ENCODE measurements around the gene REL.
A peak's percentile ranks its signal among the peaks of the same experiment; 100 is the strongest.
"Not testable (repeated sequence)": the region's sequence is repeated elsewhere in the genome, so short reads cannot be mapped to it uniquely, and the experiment has no call there.

The REL gene

GRCh38 chr2:60881047-60881932, at the start of gene REL:
REL (plus strand) TSS chr2:60881574; CDS start chr2:60881841, 267 bp downstream.
- DNase-seq (ENCODE audit: low read depth): peak; percentile 91

- no peak for DNase-seq (ENCODE audit: low read depth)
Measured at GRCh38 chr2:60831921-60832320, 49.5 kb upstream of the REL start.

- no peak for DNase-seq (ENCODE audit: low read depth)
Measured at GRCh38 chr2:60832621-60833020, 48.8 kb upstream of the REL start.

GRCh38 chr2:60834270-60834717, 47.1 kb upstream of the REL start:
- DNase-seq (ENCODE audit: low read depth): no peak

GRCh38 chr2:60836491-60836890, 44.9 kb upstream of the REL start:
- no peak for DNase-seq (ENCODE audit: low read depth)

GRCh38 chr2:60837123-60837522, 44.3 kb upstream of the REL start:
- no peak for DNase-seq (ENCODE audit: low read depth)

- no peak for DNase-seq (ENCODE audit: low read depth)
Measured at GRCh38 chr2:60838481-60838880, 42.9 kb upstream of the REL start.

- no peak for DNase-seq (ENCODE audit: low read depth)
Measured at GRCh38 chr2:60839126-60839813, 42.1 kb upstream of the REL start.

GRCh38 chr2:60840880-60841279, 40.5 kb upstream of the REL start:
- no peak for DNase-seq (ENCODE audit: low read depth)

GRCh38 chr2:60843006-60843405, 38.4 kb upstream of the REL start:
- no peak for DNase-seq (ENCODE audit: low read depth)

GRCh38 chr2:60844105-60844504, 37.3 kb upstream of the REL start:
- no peak for DNase-seq (ENCODE audit: low read depth)

- DNase-seq (ENCODE audit: low read depth): no peak
Measured at GRCh38 chr2:60847854-60848253, 33.5 kb upstream of the REL start.

- no peak for DNase-seq (ENCODE audit: low read depth)
Measured at GRCh38 chr2:60849187-60849586, 32.2 kb upstream of the REL start.

- no peak for DNase-seq (ENCODE audit: low read depth)
Measured at GRCh38 chr2:60852282-60852860, 29.0 kb upstream of the REL start.

- no peak for DNase-seq (ENCODE audit: low read depth)
Measured at GRCh38 chr2:60853531-60853930, 27.8 kb upstream of the REL start.

- no peak for DNase-seq (ENCODE audit: low read depth)
Measured at GRCh38 chr2:60855989-60856669, 25.2 kb upstream of the REL start.

- DNase-seq (ENCODE audit: low read depth): no peak
Measured at GRCh38 chr2:60857056-60857455, 24.3 kb upstream of the REL start.

- DNase-seq (ENCODE audit: low read depth): no peak
Measured at GRCh38 chr2:60858897-60859311, 22.5 kb upstream of the REL start.

- DNase-seq (ENCODE audit: low read depth): no peak
Measured at GRCh38 chr2:60861736-60862135, 19.6 kb upstream of the REL start.

- no peak for DNase-seq (ENCODE audit: low read depth)
Measured at GRCh38 chr2:60862642-60863041, 18.7 kb upstream of the REL start.

- DNase-seq (ENCODE audit: low read depth): not testable (repeated sequence)
Measured at GRCh38 chr2:60865361-60865760, 16.0 kb upstream of the REL start.

- no peak for DNase-seq (ENCODE audit: low read depth)
Measured at GRCh38 chr2:60867007-60867406, 14.4 kb upstream of the REL start.

Data from stimulated activated CD8-positive, alpha-beta memory T cell treated with anti-CD3 and anti-CD28 coated beads, Interleukin-12 subunit alpha, Interleukin-12 subunit beta, amount 100 ng/mL, for 4 hours (primary cell).